ENCODE data around the gene PRICKLE2. TPM values are rescaled to one million over a fixed set of nuclear protein-coding genes. Genes with fewer than 3 reads are reported as not detected.

Gene PRICKLE2
- total RNA-seq, 1 experiment from 2014 or later = 3.2 TPM

DNA sequence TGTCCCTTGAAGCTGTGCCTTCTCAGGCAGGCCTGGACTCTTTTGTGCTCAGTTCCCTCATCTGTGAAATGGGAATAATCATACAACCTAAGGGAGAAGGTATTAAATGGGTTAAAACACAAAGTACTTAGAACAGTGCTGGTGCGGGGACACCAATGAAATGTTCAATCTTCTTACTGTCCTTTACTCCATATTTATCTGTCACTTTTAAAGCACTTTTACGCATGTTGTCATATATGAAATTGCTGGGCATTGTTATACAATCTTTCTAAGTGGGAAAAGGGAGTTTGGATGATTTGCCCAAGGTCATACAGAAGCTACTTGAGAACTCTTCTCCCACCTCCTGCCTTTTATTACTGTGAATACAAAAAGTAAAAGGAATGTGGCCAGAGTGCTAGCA is 114.2 kb downstream of the PRICKLE2 start:
- Histone ChIP-seq H2BK15ac (ENCODE audit: low read depth, low read length) (no peak overlapping the region), H4K8ac (replicated peaks; ENCODE audit: insufficient read length, low read depth, low read length) (no peak overlapping the region), H3K23ac (ENCODE audit: insufficient read length, low read depth, low read length) (no peak overlapping the region), H3K9ac (ENCODE audit: extremely low read depth, insufficient read length, low read length) (no peak overlapping the region), H3K56ac (ENCODE audit: insufficient read length, low read depth, low read length) (no peak overlapping the region), H3K4me1 (ENCODE audit: insufficient read depth, low read length) (peaks cover 3% of the 10 kb centered on the region; the same call in 1 of the 2 replicates), H3K23me2 (ENCODE audit: insufficient read length, low read depth, low read length, poor library complexity, severe bottlenecking) (no peaks in the 10 kb centered on the region), H3K14ac (ENCODE audit: insufficient read depth, low read length) (no peak overlapping the region), H4K91ac (ENCODE audit: insufficient read length, low read depth, low read length) (no peak overlapping the region), H3K18ac (ENCODE audit: insufficient read length, low read depth, low read length) (no peak overlapping the region), H3K27me3 (ENCODE audit: insufficient read depth, low read length) (no peaks in the 10 kb centered on the region), H3K9me3 (ENCODE audit: control insufficient read depth, low read depth, low read length) (no peaks in the 10 kb centered on the region), H3K79me2 (ENCODE audit: insufficient read depth, low read length) (no peaks in the 10 kb centered on the region), H3K79me1 (ENCODE audit: insufficient read depth, low read depth, low read length, poor library complexity, severe bottlenecking) (no peaks in the 10 kb centered on the region), H2BK5ac (ENCODE audit: insufficient read length, low read length) (no peak overlapping the region), H3K27ac (ENCODE audit: insufficient read length, low read depth, low read length) (no peak overlapping the region), H3T11ph (ENCODE audit: low read length) (no peak overlapping the region), H4K5ac (ENCODE audit: insufficient read length, low read depth, low read length) (no peak overlapping the region), H2AK5ac (ENCODE audit: insufficient read length, low read length) (no peak overlapping the region), H2BK20ac (ENCODE audit: low read depth, low read length, poor library complexity, severe bottlenecking) (no peak overlapping the region), H2BK12ac (ENCODE audit: insufficient read length, low read depth, low read length) (no peak overlapping the region), H3K4me2 (ENCODE audit: insufficient read depth, insufficient read length, low read length) (no peak overlapping the region), H3K4ac (ENCODE audit: low read depth, low read length) (no peak overlapping the region), H4K20me1 (ENCODE audit: control insufficient read depth, insufficient read depth, insufficient read length) (no peaks in the 10 kb centered on the region), H2BK120ac (ENCODE audit: low read depth, low read length, poor library complexity, severe bottlenecking) (no peak overlapping the region), H2AFZ (ENCODE audit: low read length) (no peak overlapping the region)
- H3K27me3 Mint-ChIP-seq (ENCODE audit: low read depth) = no peaks in the 10 kb centered on the region
- H3K4me1 Mint-ChIP-seq = peaks cover 44 to 52% of the 10 kb centered on the region in 2 experiments
- no peak overlapping the region for H3K27ac Mint-ChIP-seq
- no peak for DNase-seq
- peaks cover 21 to 22% of the 10 kb centered on the region in 2 experiments for H3K9me3 Mint-ChIP-seq
- H3K36me3 Mint-ChIP-seq (ENCODE audit: insufficient read depth in 1 of 3, low read depth in 3 of 3) = peaks cover 3 to 22% (median 12%) of the 10 kb centered on the region in 3 experiments; a peak in 6 of 7 replicates
- no CpG with 5 or more reads among the region's 2 CpGs for WGBS (ENCODE audit: extremely low coverage, insufficient read length, low lambda C conversion rate)
- H3K4me3 Mint-ChIP-seq = no peak overlapping the region
- TF ChIP-seq, protein P1, sequence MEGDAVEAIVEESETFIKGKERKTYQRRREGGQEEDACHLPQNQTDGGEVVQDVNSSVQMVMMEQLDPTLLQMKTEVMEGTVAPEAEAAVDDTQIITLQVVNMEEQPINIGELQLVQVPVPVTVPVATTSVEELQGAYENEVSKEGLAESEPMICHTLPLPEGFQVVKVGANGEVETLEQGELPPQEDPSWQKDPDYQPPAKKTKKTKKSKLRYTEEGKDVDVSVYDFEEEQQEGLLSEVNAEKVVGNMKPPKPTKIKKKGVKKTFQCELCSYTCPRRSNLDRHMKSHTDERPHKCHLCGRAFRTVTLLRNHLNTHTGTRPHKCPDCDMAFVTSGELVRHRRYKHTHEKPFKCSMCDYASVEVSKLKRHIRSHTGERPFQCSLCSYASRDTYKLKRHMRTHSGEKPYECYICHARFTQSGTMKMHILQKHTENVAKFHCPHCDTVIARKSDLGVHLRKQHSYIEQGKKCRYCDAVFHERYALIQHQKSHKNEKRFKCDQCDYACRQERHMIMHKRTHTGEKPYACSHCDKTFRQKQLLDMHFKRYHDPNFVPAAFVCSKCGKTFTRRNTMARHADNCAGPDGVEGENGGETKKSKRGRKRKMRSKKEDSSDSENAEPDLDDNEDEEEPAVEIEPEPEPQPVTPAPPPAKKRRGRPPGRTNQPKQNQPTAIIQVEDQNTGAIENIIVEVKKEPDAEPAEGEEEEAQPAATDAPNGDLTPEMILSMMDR (conservative IDR thresholded peaks at IDR 0.05) = no peak
